Astrocyte (in vitro differentiated cells and primary cell): ENCODE results near the gene ANKRD24. TPM values are rescaled to one million over a fixed set of nuclear protein-coding genes. Genes with fewer than 3 reads are reported as not detected.
"Not testable (repeated sequence)": the region's sequence is repeated elsewhere in the genome, so short reads cannot be mapped to it uniquely, and the experiment has no call there.

Source experiments
- DNase-seq: peaks from one replicate; pipeline ENCODE4 v3.0.0-alpha.2; 2010; ENCODE audit warnings: low read depth
- FAIRE-seq: peaks from 2 replicates; lab custom pipeline; 2011; peaks lifted over from hg19 to GRCh38; lab: Jason Lieb, UNC
- H2AFZ ChIP-seq: 2 replicates; pipeline ENCODE4 v1.6.0; 2012; ENCODE audit warnings: low read depth, low read length, inconsistent platforms
- H3K27ac ChIP-seq: 2 replicates; pipeline ENCODE4 v1.5.1; 2011; ENCODE audit warnings: low read depth, low read length, inconsistent platforms
- H3K27me3 ChIP-seq: 2 replicates; pipeline ENCODE4 v1.6.0; 2011; ENCODE audit warnings: low read length, inconsistent platforms; ENCODE audit not compliant: insufficient read depth
- H3K36me3 ChIP-seq: 2 replicates; pipeline ENCODE4 v1.5.1; 2011; ENCODE audit warnings: low read length, inconsistent platforms; ENCODE audit not compliant: insufficient read depth
- H3K4me1 ChIP-seq: 2 replicates; pipeline ENCODE4 v1.5.1; 2011; ENCODE audit warnings: low read length, inconsistent platforms; ENCODE audit not compliant: insufficient read depth
- H3K4me2 ChIP-seq: 2 replicates; pipeline ENCODE4 v1.6.0; 2012; ENCODE audit warnings: low read length, inconsistent platforms
- H3K4me3 ChIP-seq: 2 replicates; pipeline ENCODE4 v1.5.1; 2011; ENCODE audit warnings: low read depth, mild to moderate bottlenecking, low read length, inconsistent platforms; ENCODE audit not compliant: insufficient read depth
- H3K79me2 ChIP-seq: 2 replicates; pipeline ENCODE4 v1.6.0; 2012; ENCODE audit warnings: mild to moderate bottlenecking, low read length, inconsistent platforms; ENCODE audit not compliant: insufficient read depth
- H3K9ac ChIP-seq: 2 replicates; pipeline ENCODE4 v1.6.0; 2012; ENCODE audit warnings: mild to moderate bottlenecking, low read length, inconsistent platforms
- H3K9me3 ChIP-seq: 2 replicates; pipeline ENCODE4 v1.5.1; 2012; ENCODE audit warnings: low read depth, mild to moderate bottlenecking, low read length, inconsistent platforms; ENCODE audit not compliant: insufficient read depth
- H4K20me1 ChIP-seq: 2 replicates; pipeline ENCODE4 v1.6.0; 2012; ENCODE audit warnings: low read length, inconsistent platforms; ENCODE audit not compliant: insufficient read depth
- H3K27ac Mint-ChIP-seq: one replicate; pipeline ENCODE4 v1.8.0; 2021; ENCODE audit warnings: mild to moderate bottlenecking, mixed read lengths; ENCODE audit not compliant: unreplicated experiment
- H3K27me3 Mint-ChIP-seq: one replicate; pipeline ENCODE4 v1.8.0; 2021; ENCODE audit warnings: low read depth, mixed read lengths; ENCODE audit not compliant: unreplicated experiment
- H3K36me3 Mint-ChIP-seq: one replicate; pipeline ENCODE4 v1.8.0; 2021; ENCODE audit warnings: low read depth, mixed read lengths; ENCODE audit not compliant: unreplicated experiment
- H3K4me1 Mint-ChIP-seq: one replicate; pipeline ENCODE4 v1.8.0; 2021; ENCODE audit warnings: low read depth, mixed read lengths; ENCODE audit not compliant: unreplicated experiment
- H3K4me3 Mint-ChIP-seq: one replicate; pipeline ENCODE4 v1.8.0; 2021; ENCODE audit warnings: mild to moderate bottlenecking, moderate library complexity, mixed read lengths; ENCODE audit not compliant: unreplicated experiment
- H3K9me3 Mint-ChIP-seq: one replicate; pipeline ENCODE4 v1.8.0; 2021; ENCODE audit warnings: mild to moderate bottlenecking, mixed read lengths; ENCODE audit not compliant: unreplicated experiment
- CTCF ChIP-seq: IDR thresholded peaks from 2 replicates; pipeline ENCODE4 v1.5.1; 2011; ENCODE audit warnings: low read depth, mild to moderate bottlenecking, inconsistent platforms, low read length, moderate library complexity; ENCODE audit not compliant: insufficient read depth
- EZH2 ChIP-seq: IDR thresholded peaks from 2 replicates; pipeline ENCODE4 v1.6.1; 2012; ENCODE audit warnings: mild to moderate bottlenecking, low read length, inconsistent platforms; ENCODE audit not compliant: insufficient read depth
- total RNA-seq: library from RNA; stranded (reverse); gene quantifications from 2 replicates; pipeline ENCODE4 v1.2.1, GENCODE V29; 2021

Gene ANKRD24
- total RNA-seq, 1 donor from 2014 or later: 0.73 TPM

DNA sequence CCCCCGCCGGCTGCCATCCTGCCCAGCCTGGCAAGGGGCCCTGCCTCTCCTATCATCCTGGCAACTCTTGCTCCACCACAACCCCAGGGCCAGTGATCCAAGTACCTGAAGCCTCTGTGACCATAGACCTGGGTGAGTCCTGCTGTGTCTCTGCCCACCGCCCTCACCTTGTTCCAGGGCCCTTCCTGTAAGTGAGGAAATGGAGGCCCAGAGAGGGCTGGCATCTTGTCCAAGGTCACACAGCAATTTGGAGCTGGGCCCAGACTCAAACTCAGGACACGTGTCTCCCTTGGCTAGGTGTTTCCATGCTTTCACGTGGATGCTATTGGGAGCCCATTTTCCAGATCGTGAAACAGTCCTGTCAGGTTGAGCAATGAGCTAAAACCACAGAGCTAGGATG, 25.3 kb upstream of the ANKRD24 start:
- no peaks in the 10 kb centered on the region for H3K4me1 ChIP-seq
- no peak for FAIRE-seq
- no peak for DNase-seq
- no peaks in the 10 kb centered on the region for H3K27me3 ChIP-seq
- Mint-ChIP-seq H3K9me3 (no peaks in the 10 kb centered on the region), H3K36me3 (no peaks in the 10 kb centered on the region), H3K27ac (no peak overlapping the region), H3K27me3 (peaks cover 39% of the 10 kb centered on the region), H3K4me3 (no peak overlapping the region), H3K4me1 (no peaks in the 10 kb centered on the region)
- TF ChIP-seq EZH2 (no peak), CTCF (no peak)
- no peak overlapping the region for H3K4me2 ChIP-seq
- H4K20me1 ChIP-seq: no peaks in the 10 kb centered on the region
- H3K9ac ChIP-seq: no peak overlapping the region
- no peak overlapping the region for H2AFZ ChIP-seq
- H3K9me3 ChIP-seq: no peaks in the 10 kb centered on the region
- H3K27ac ChIP-seq: no peak overlapping the region
- H3K4me3 ChIP-seq: no peak overlapping the region
- no peaks in the 10 kb centered on the region for H3K79me2 ChIP-seq
- H3K36me3 ChIP-seq: no peaks in the 10 kb centered on the region

- not testable (repeated sequence) for H3K4me3 ChIP-seq, H3K4me2 ChIP-seq, H3K4me3 Mint-ChIP-seq, DNase-seq, H3K36me3 ChIP-seq, H3K27me3 ChIP-seq, H2AFZ ChIP-seq, H3K9me3 ChIP-seq, H3K27ac ChIP-seq, H3K27ac Mint-ChIP-seq, H4K20me1 ChIP-seq, H3K9me3 Mint-ChIP-seq, FAIRE-seq, H3K79me2 ChIP-seq, H3K9ac ChIP-seq, H3K36me3 Mint-ChIP-seq, H3K4me1 ChIP-seq, H3K4me1 Mint-ChIP-seq
- peaks cover 32% of the 10 kb centered on the region for H3K27me3 Mint-ChIP-seq
Measured at GRCh38 chr19:4157971-4158370, 24.5 kb upstream of the ANKRD24 start.

DNA sequence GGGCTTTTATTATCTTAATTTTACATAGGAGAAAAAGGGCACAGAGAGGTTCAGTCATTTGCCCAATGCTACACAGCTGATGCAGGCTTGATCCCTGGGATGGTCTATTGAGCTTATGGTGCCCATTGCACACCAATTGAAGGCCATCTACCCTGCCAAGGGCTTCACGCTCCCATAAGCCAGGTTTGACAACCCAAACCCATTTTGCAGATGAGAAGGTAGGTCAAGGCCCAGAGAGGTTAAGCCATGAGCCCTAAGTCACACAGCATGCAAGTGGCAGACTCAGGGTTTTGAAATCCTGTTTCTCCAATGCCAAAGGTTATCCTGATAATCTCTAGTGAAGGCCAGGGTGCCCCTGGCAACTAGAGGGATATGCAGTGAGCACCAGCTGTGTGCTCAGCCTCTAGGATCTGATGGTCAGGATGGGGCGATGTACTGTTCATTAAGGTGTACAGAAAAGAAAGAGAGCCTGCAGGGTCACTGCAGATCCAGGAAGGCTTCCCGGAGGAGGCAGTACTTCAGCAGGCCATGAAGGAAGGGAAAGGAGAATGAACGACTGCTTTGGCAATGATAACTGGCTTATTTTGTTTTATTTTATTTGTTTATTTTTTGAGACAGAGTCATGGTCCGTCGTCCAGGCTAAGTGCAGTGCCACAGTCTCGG, 20.9 kb upstream of the ANKRD24 start:
- Histone ChIP-seq H2AFZ (no peak overlapping the region), H3K9me3 (no peaks in the 10 kb centered on the region), H3K36me3 (no peaks in the 10 kb centered on the region), H3K79me2 (no peaks in the 10 kb centered on the region), H3K9ac (no peak overlapping the region), H3K4me2 (no peak overlapping the region), H3K4me1 (no peaks in the 10 kb centered on the region), H3K27ac (no peak overlapping the region), H3K27me3 (no peaks in the 10 kb centered on the region), H4K20me1 (no peaks in the 10 kb centered on the region), H3K4me3 (no peak overlapping the region)
- TF ChIP-seq EZH2: no peak
- Mint-ChIP-seq H3K27me3 (peaks cover 30% of the 10 kb centered on the region), H3K9me3 (no peaks in the 10 kb centered on the region), H3K27ac (no peak overlapping the region), H3K4me1 (no peaks in the 10 kb centered on the region), H3K36me3 (no peaks in the 10 kb centered on the region), H3K4me3 (peak overlapping the region; percentile 35)
- no peak for FAIRE-seq
- DNase-seq: no peak
